Activated CD4-positive, alpha-beta T cell treated with anti-CD3 and anti-CD28 coated beads, Interleukin-2, Interleukin-4, amounts not matched to agents 100 ng/mL and 50 ng/mL, durations not matched to agents 16 hours and 8 hours (primary cell): ENCODE measurements around the gene AKR7A3.
"Not testable (repeated sequence)": the region's sequence is repeated elsewhere in the genome, so short reads cannot be mapped to it uniquely, and the experiment has no call there.

Experiments used
- DNase-seq: peaks from one replicate; pipeline ENCODE4 v3.0.0-alpha.2; 2020; ENCODE audit warnings: low spot score

Gene AKR7A3

GRCh38 chr1:19287436-19288185, 959 bp downstream of the AKR7A3 start:
- no peak for DNase-seq

GRCh38 chr1:19285807-19286206, 2.8 kb downstream of the AKR7A3 start:
- not testable (repeated sequence) for DNase-seq

DNA sequence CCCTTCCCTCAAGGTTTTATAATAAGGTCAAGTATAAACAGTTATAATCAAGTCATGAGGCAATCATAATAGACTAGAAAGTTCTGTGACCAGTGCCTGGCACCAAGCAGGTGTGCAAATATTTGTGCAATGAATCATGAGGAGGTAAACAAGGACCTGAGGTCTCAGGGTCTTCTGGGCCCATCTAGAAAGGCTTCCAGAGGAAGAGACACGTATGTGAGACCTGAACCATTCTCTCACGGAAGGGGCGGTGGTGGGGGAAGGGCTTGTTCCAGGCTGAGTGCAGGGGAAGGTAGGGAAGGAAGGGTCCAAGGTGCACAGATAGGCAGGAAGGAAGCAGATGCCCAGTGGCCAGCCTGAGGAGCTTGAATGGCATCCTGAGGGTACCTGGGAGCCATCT, 3.2 kb downstream of the AKR7A3 start:
- DNase-seq = not testable (repeated sequence)

GRCh38 chr1:19284881-19285280, 3.7 kb downstream of the AKR7A3 start:
- no peak for DNase-seq

DNA sequence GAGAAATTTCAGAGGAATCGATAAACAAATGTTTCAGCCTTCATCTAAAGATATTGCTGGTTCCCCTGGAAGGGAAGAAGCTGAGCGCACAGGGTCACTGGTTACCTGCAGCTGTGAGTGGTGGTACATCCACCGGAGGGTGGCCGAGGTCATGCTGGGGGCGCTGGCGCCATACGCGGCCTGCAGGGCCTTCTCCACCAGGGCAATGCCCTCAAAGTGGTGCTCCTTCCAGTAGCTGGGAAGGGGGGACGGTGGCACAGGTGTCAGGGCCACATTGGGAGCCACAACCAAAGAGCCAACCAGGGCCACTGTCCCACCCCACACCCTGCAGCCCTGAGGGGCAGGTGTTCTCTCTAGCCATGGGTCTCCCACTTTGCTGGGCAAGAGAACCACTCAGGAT, 4.7 kb downstream of the AKR7A3 start:
- no peak for DNase-seq

- no peak for DNase-seq
Measured at GRCh38 chr1:19274636-19275035, 13.9 kb downstream of the AKR7A3 start.

- DNase-seq = not testable (repeated sequence)
Measured at GRCh38 chr1:19273844-19274531, 14.6 kb downstream of the AKR7A3 start.

DNA sequence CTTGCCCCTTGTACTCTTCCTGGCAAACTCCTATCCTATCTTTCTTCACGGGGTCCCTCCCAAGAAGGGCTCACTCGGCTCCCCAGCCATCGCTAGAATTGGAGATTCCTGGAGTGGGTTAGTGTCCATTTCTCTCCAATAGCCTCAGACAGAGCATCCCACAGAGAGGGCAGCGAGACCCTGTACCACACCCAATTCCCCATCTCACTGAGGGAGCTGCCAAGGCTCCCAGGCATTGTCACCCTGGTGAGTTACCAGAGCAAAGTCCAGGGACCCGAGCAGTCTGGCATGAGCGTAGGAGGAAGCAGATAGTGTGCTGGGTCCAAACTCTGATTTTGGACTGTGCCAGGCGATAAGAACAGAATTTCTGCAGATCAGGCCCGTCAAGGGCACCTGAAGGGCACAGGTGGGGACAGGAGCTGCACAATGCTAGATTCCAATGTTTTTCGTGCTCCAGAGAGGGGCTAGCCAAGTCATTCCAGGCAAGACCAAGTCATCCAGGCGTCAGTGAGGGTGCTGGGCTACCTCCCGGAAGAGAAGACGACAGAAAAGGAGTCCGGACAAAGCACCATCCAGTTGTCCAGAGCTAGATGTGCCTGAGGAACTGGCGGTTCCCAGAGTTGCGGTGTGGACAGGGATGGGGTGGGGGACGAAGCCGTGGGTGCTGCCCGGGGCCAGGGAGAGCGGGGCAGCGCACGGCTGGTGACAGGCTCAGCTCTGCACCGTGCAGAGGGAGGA, 15.3 kb downstream of the AKR7A3 start:
- DNase-seq = no peak

- no peak for DNase-seq
Measured at GRCh38 chr1:19272064-19272463, 16.5 kb downstream of the AKR7A3 start.

DNA sequence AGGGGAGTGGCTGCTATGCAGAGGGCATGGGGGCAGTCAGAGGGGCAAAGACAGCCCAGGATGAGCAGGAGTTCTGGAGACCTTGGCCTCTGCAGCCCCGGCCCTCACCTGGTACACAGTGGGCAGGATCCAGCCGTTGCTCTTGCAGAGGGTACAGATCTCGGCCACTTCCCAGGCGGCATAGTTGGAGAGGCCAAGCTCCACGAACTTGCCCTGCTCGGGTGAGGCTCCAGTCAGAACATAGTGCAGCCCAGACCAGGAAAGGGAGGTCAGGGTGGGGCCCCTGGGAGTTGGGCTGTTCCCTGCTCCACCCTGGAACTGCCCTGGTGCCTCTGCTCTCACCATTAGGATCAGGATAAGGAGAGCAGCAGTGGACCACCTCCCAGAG, 18.2 kb downstream of the AKR7A3 start:
- not testable (repeated sequence) for DNase-seq

DNA sequence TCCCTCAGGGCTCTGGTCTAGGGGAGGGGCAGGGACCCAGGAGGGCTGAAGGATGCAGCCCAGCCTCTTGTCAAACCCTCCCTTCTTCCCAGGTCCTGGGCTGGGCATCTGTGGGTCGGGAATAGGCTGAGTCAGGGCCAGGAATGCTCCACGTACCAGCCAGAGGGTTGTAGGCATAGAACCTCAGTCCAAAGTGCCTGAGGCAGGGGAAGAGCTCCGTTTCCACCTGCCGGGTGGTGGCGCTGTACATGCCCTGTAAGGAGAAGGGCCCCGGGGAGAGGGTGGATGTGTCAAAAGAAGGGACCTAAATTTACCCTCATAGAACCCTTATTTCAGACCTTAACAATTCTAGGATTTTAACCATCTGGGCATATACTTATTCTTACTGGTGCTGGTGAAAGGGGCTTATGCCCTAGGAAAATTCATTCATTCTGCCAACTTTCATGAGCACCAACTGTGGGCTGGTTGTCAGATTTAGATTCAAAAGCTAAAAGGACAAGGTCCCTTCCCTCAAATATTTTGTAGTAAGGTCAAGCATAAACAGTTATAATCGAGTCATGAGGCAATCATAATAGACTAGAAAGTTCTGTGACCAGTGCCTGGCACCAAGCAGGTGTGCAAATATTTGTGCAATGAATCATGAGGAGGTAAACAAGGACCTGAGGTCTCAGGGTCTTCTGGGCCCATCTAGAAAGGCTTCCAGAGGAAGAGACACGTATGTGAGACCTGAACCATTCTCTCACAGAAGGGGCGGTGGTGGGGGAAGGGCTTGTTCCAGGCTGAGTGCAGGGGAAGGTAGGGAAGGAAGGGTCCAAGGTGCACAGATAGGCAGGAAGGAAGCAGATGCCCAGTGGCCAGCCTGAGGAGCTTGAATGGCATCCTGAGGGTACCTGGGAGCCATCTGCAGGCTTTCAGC, 18.9 kb downstream of the AKR7A3 start:
- not testable (repeated sequence) for DNase-seq

- DNase-seq = no peak
Measured at GRCh38 chr1:19268445-19268844, 20.1 kb downstream of the AKR7A3 start.

- no peak for DNase-seq
Measured at GRCh38 chr1:19262744-19263143, 25.8 kb downstream of the AKR7A3 start.

DNA sequence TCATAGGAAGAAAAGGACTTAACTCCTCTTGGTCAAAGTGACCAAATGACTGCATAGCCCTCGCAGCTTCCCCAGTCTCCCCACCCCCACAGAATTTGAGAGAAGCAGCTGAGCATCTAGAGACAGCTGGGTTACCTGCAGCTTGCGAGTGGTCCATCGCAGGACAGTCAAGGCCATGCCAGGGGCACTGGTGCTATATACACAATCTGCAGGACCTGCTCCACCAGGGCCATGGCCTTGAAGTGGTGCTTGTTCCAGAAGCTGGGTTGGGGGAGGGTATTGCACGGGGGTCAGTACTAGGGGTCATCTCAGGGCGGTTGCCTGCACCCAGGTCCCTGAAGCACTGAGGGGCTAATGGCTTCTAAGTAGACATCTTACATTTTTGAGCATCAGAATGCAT, 26.5 kb downstream of the AKR7A3 start:
- DNase-seq = no peak

GRCh38 chr1:19260211-19261138, 28.1 kb downstream of the AKR7A3 start:
- no peak for DNase-seq

DNA sequence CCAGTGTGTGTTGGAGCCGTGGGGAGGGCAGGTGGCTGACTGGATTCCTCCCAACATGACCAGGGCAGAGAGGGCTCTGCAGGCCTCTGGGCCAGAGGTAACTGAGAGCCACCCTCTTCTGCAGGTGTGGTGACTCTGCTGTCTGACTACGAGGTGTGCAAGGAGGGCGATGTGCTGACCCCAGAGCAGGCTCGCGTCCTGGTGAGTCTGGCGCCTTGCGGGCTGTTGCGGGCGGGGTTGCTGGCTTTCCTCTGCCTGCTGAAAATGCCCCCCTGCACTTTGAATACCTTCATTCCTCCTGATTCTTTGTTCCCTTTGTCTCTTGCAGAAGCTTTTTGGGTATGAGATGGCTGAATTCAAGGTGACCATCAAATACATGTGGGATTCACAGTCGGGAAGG, 30.2 kb downstream of the AKR7A3 start:
- no peak for DNase-seq

DNA sequence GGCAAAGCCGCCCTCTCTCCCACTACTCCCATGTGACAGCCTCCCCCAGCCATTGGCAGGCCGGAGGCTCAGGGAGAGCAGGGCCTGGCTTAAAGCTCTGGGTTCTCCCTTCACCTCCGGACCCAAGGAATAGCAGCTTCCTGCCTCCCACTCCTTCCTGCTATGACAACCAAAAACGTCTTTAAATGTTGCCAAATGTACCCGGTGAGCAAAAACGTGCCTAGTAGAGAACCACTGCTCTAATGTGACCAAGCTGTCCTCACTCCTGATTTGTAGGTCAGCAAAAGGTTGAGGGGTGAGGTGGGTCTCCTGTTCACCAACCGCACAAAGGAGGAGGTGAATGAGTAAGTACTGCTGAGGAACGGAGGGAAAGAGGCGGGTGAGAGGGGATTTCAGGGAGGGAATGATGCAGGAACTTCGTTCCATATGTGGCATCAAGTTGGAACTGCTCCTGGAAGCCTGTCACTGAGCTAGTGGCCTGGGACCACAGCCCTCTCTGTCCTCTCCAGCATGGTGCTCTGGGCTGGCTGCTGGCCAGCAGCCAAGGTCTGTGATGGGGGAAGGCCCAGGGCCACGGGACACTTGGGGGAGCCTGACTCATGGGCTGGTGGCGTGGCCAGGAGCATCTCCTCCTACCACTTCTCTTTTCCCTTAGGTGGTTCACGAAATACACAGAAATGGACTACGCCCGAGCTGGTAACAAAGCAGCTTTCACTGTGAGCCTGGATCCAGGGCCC, 31.2 kb downstream of the AKR7A3 start:
- no peak for DNase-seq

GRCh38 chr1:19256301-19256700, 32.3 kb downstream of the AKR7A3 start:
- not testable (repeated sequence) for DNase-seq

GRCh38 chr1:19255288-19255687, 33.3 kb downstream of the AKR7A3 start:
- no peak for DNase-seq

DNA sequence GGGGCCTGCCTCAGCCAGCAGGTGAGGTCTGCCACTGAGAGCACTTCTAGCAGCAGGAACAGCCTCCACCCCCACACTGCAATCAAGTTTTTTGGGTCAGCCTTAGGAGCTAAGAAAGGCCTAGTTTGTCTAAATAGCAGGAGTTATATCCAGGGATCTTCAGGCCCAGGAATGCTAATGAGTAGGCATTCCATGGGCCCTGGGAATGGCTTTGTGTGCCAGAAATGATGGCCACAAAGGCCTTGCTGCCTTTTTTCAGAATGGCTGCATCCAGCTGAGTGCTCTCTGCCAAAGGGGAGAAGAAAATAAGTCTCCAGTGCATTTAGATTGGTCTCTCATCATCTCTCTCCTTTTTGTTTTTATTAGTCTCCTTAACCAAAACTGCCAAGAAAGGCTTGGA, 34.2 kb downstream of the AKR7A3 start:
- no peak for DNase-seq
